HG03064 (cell line): ENCODE measurements around the gene TRPM1.

Experiments
- ATAC-seq: cut with Tn5 transposase; IDR thresholded peaks from one replicate; pipeline ENCODE4 v1.9.1; 2021; ENCODE audit warnings: low read depth; ENCODE audit not compliant: unreplicated experiment

The TRPM1 gene

GRCh38 chr15:31101262-31102038 is at the start of gene TRPM1:
TSS of gene TRPM1 (minus strand) at chr15:31101725. CDS start at chr15:31081355, 20,370 bp downstream.
- ATAC-seq = no peak

GRCh38 chr15:31150732-31151231 is 49.3 kb upstream of the TRPM1 start:
- ATAC-seq = no peak

GRCh38 chr15:31149987-31150386 is 48.5 kb upstream of the TRPM1 start:
- ATAC-seq = no peak

- no peak for ATAC-seq
Observed at GRCh38 chr15:31149088-31149505, 47.6 kb upstream of the TRPM1 start.

GRCh38 chr15:31148297-31149087 is 47.0 kb upstream of the TRPM1 start:
- ATAC-seq = no peak

GRCh38 chr15:31147944-31148296 is 46.4 kb upstream of the TRPM1 start:
- no peak for ATAC-seq

GRCh38 chr15:31147456-31147855 is 45.9 kb upstream of the TRPM1 start:
- ATAC-seq = no peak

GRCh38 chr15:31145271-31145911 is 43.9 kb upstream of the TRPM1 start:
- no peak for ATAC-seq

GRCh38 chr15:31141792-31142191 is 40.3 kb upstream of the TRPM1 start:
- no peak for ATAC-seq

GRCh38 chr15:31136607-31137328 is 35.2 kb upstream of the TRPM1 start:
- no peak for ATAC-seq

- ATAC-seq = no peak
Observed at GRCh38 chr15:31136016-31136415, 34.5 kb upstream of the TRPM1 start.

- no peak for ATAC-seq
Observed at GRCh38 chr15:31135523-31135922, 34.0 kb upstream of the TRPM1 start.

- ATAC-seq = no peak
Observed at GRCh38 chr15:31133890-31134289, 32.4 kb upstream of the TRPM1 start.

GRCh38 chr15:31131853-31132375 is 30.4 kb upstream of the TRPM1 start:
- ATAC-seq = no peak

GRCh38 chr15:31130576-31131237 is 29.2 kb upstream of the TRPM1 start:
- no peak for ATAC-seq

- no peak for ATAC-seq
Observed at GRCh38 chr15:31129769-31130303, 28.3 kb upstream of the TRPM1 start.

GRCh38 chr15:31128919-31129768 is 27.6 kb upstream of the TRPM1 start:
- no peak for ATAC-seq

GRCh38 chr15:31128477-31128876 is 27.0 kb upstream of the TRPM1 start:
- no peak for ATAC-seq
